ENCODE results near the gene SLC28A1. TPM values are rescaled to one million over a fixed set of nuclear protein-coding genes. Genes with fewer than 3 reads are reported as not detected.
A peak's percentile ranks its signal among the peaks of the same experiment; 100 is the strongest.

The SLC28A1 gene
- polyA plus RNA-seq, 1 of the 3 experiments (the other 2 are of a cell fraction) = not detected

GRCh38 chr15:84839714-84840113 lies 44.7 kb upstream of the SLC28A1 start:
- CTCF ChIA-PET = interaction anchor here (1.0 to 2.2 kb wide), 5 partner anchors 9 to 88 kb away, joined by 3 to 6 read pairs (median 5); no protein-coding TSS in a partner anchor

GRCh38 chr15:84840255-84840654 lies 44.2 kb upstream of the SLC28A1 start:
- Histone ChIP-seq H3K4me3 (ENCODE audit: low read depth in 2 of 2, low read length in 1 of 2) (no peak overlapping the region), H3K36me3 (replicated peaks in 1 of 2; ENCODE audit: control insufficient read depth in 1 of 2, insufficient read depth in 2 of 2, low read length in 1 of 2) (no peaks in the 10 kb centered on the region), H4K20me1 (ENCODE audit: insufficient read depth) (no peaks in the 10 kb centered on the region), H3K79me2 (ENCODE audit: insufficient read depth) (no peaks in the 10 kb centered on the region), H3K27me3 (ENCODE audit: insufficient read depth) (no peaks in the 10 kb centered on the region), H3K9ac (peak overlapping the region; percentile 21; the same call in 1 of the 2 replicates), H2AFZ (ENCODE audit: low read depth) (no peak overlapping the region), H3K9me3 (no peaks in the 10 kb centered on the region), H3K4me2 (peak overlapping the region; percentile 43; the same call in 1 of the 2 replicates), H3F3A (replicated peaks; ENCODE audit: insufficient read depth) (no peaks in the 10 kb centered on the region), H3K27ac (ENCODE audit: low read depth in 2 of 2, low read length in 1 of 2) (peak overlapping the region; percentile 34 to 38; a peak in 3 of 4 replicates), H3K4me1 (ENCODE audit: control insufficient read depth in 1 of 2, insufficient read depth in 2 of 2, low read depth in 1 of 2, low read length in 1 of 2) (peaks cover 11 to 14% of the 10 kb centered on the region in 2 experiments; a peak in 3 of 4 replicates), H3K9me2 (no peaks in the 10 kb centered on the region)
- TF ChIP-seq RAD21 (IDR thresholded peaks at IDR 0.05; ENCODE audit: low read length) (no peak), RXRA (IDR thresholded peaks at IDR 0.05; ENCODE audit: borderline replicate concordance, low read depth) (no peak), GATA2 (CRISPR knock-in tag; IDR thresholded peaks at IDR 0.05) (no peak), ELF1 (IDR thresholded peaks at IDR 0.05) (no peak), USF2 (IDR thresholded peaks at IDR 0.05; ENCODE audit: borderline replicate concordance, low read depth, low read length) (no peak), NRF1 (IDR thresholded peaks at IDR 0.05; ENCODE audit: low read depth, low read length) (no peak), TCF12 (IDR thresholded peaks at IDR 0.05) (no peak), MEF2A (IDR thresholded peaks at IDR 0.05; ENCODE audit: borderline replicate concordance, low read depth) (no peak), IRF3 (IDR thresholded peaks at IDR 0.05; ENCODE audit: low read depth, low read length) (no peak), TEAD4 (IDR thresholded peaks at IDR 0.05; ENCODE audit: borderline replicate concordance, insufficient read depth) (no peak), FOXM1 (IDR thresholded peaks at IDR 0.05; ENCODE audit: low read depth) (no peak), FOXJ3 (CRISPR knock-in tag; IDR thresholded peaks at IDR 0.05) (no peak), TAF1 (IDR thresholded peaks at IDR 0.05; ENCODE audit: borderline replicate concordance, low read depth, low read length) (no peak), JUND (IDR thresholded peaks at IDR 0.05) (no peak)
- no peak for DNase-seq
- WGBS (ENCODE audit: low lambda C conversion rate) = 98% methylated on average over 6 of the region's 10 CpGs
- ChIA-PET POLR2A (no interaction called here), CTCF (interaction anchor here (1.0 to 1.4 kb wide), 4 partner anchors 9 to 269 kb away, joined by 3 to 6 read pairs (median 4); no protein-coding TSS in a partner anchor)

More at GRCh38 chr15:84839714-84840113, 44.7 kb upstream of the SLC28A1 start:
- no peak for DNase-seq
- H3K36me3 ChIP-seq (replicated peaks in 1 of 2; ENCODE audit: control insufficient read depth in 1 of 2, insufficient read depth in 2 of 2, low read length in 1 of 2) = no peaks in the 10 kb centered on the region
- H3K79me2 ChIP-seq (ENCODE audit: insufficient read depth) = no peaks in the 10 kb centered on the region
- H3K4me2 ChIP-seq = no peak overlapping the region
- no peak overlapping the region for H2AFZ ChIP-seq (ENCODE audit: low read depth)
- H3K9me3 ChIP-seq = no peaks in the 10 kb centered on the region
- no peak overlapping the region for H3K4me3 ChIP-seq (ENCODE audit: low read depth in 2 of 2, low read length in 1 of 2)
- WGBS (ENCODE audit: low lambda C conversion rate) = 92% methylated on average over 18 of the region's 23 CpGs
- no peaks in the 10 kb centered on the region for H4K20me1 ChIP-seq (ENCODE audit: insufficient read depth)
- no peak overlapping the region; a peak in 1 of 4 replicates for H3K27ac ChIP-seq (ENCODE audit: low read depth in 2 of 2, low read length in 1 of 2)
- TF ChIP-seq USF1 (IDR thresholded peaks at IDR 0.05; ENCODE audit: borderline replicate concordance, low read depth) = no peak
- no peak for TF ChIP-seq MAX (IDR thresholded peaks at IDR 0.05; ENCODE audit: low read depth)
- TF ChIP-seq TEAD4 (IDR thresholded peaks at IDR 0.05; ENCODE audit: borderline replicate concordance, insufficient read depth) = no peak
- no peak for TF ChIP-seq ELF1 (IDR thresholded peaks at IDR 0.05)
- TF ChIP-seq SMC3 (IDR thresholded peaks at IDR 0.05; ENCODE audit: low read depth, low read length) = no peak
- TF ChIP-seq FOXM1 (IDR thresholded peaks at IDR 0.05; ENCODE audit: low read depth) = no peak
- POLR2A ChIA-PET = no interaction called here
- H3K4me1 ChIP-seq (ENCODE audit: control insufficient read depth in 1 of 2, insufficient read depth in 2 of 2, low read depth in 1 of 2, low read length in 1 of 2) = peaks cover 11 to 14% of the 10 kb centered on the region in 2 experiments; a peak in 3 of 4 replicates
- no peak overlapping the region for H3K9ac ChIP-seq
- no peaks in the 10 kb centered on the region for H3K27me3 ChIP-seq (ENCODE audit: insufficient read depth)
- no peaks in the 10 kb centered on the region for H3F3A ChIP-seq (replicated peaks; ENCODE audit: insufficient read depth)
- H3K9me2 ChIP-seq = no peaks in the 10 kb centered on the region

Data from SK-N-SH (cell line).